ENCODE measurements around the gene PTPRK.

Gene PTPRK

DNA sequence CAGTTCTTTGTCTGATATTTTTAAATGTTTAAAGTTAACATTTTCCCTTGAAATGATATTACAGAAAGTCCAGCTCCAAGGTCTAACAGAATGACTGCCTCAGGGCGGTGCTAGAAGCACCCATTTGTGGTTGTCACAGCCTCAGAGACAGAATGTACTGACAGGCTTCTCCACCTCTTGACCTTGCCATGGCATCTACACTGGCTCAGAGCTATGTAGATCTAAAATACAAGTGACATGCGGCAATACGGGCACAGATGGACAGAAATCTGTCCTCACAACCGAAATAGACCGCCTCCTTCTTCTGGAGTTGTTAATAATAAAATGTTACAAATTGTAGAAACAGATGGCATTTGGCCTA is 452.3 kb downstream of the PTPRK start:
- no peak for DNase-seq (ENCODE audit: low read depth)

DNA sequence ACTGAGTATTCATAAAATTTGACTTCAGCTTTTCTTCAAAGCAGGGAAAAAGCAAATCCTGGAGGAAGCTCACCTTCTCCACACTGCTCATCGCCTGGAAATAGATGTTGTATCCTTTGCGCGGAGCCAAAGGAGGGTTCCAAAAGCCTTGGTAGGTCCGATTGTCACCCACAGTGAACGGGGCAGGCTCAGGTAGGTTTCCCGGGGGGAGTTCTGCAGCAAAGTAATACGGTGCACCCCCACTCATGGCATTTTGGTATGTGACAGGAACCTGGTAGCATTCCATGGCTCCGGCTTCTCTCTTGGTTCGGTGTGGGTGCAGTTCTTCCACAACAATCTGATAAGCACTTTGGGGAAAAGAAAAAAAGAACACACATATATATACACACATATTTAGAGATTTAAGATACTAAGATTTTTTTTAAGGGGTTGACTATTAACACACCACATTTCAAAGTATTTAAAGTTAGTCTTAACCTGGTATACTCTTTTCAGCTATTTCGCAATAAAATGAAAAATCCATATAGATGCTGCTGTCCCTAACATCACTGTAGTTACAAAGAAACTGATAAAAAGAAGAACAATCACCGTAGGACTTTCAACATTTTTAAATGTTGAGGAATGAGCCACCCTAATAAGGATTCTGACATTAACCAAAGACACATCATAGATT is 452.8 kb downstream of the PTPRK start:
- DNase-seq (ENCODE audit: low read depth), result no peak

DNA sequence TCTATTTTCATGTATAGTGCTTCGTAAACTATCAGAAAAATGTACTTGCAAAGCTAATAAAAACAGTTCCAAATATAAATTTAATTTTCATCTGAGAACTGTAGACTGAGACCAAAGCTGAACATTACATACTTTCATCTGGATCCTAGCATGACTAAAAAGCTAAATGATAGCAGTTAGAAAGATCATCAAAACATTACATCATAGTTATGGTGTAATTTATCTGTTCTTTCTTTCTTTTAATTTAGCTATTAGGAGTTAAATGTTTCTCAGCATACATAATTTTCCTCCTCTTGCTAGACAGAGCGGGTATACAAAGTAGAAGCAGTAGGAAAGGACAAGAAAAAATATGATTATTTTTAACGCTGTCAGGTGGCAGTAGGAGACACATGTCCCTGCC is 455.3 kb downstream of the PTPRK start:
- DNase-seq (ENCODE audit: low read depth), result no peak

DNA sequence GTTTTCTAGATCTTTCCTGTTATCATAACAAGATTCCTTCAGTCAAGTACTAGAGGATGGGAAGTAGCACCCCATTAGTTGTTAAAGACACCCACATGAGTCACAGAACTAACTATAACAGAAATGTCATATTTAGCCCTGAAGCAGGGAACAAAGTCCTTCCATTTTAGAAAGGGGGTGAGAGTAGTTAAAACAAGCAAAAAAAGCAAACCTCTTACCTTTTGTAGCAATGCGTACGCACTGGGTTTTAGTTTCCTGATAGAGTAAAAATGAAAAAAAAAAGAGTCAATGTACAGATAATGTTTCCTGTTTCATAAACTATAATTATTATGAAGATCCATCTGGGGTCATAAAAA is 455.9 kb downstream of the PTPRK start:
- no peak for DNase-seq (ENCODE audit: low read depth)

DNA sequence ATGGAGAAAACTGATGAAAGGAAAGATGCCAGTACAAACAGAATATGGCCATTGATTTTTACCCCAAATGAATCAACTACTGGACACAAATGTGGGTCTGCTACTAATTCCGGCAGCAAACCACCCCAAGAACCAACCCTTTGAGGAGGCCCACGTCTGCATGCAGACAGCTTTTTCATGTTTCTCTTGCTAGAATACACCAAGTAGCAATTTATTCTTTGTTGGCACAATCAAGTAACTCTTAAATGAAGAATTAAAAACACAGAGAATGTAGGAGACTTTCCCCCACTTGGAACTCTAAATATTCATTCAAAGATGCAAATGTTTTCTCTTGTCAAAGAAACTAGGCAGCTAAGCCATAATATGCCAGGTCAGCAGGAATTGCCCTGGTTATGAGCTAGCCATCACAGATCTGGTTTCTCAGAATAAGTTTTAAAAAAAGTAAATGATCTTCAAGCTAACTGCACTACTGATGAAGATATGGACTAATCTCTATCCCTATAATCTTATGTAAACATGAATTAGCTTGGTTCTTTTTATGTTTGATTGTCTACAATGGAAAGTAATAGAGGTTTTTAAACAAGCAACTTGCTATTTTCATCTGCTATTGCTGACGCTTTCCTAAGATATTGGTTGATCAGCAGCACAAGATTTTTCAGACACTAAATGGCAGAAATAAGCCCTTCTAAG is 456.4 kb downstream of the PTPRK start:
- no peak for DNase-seq (ENCODE audit: low read depth)

DNA sequence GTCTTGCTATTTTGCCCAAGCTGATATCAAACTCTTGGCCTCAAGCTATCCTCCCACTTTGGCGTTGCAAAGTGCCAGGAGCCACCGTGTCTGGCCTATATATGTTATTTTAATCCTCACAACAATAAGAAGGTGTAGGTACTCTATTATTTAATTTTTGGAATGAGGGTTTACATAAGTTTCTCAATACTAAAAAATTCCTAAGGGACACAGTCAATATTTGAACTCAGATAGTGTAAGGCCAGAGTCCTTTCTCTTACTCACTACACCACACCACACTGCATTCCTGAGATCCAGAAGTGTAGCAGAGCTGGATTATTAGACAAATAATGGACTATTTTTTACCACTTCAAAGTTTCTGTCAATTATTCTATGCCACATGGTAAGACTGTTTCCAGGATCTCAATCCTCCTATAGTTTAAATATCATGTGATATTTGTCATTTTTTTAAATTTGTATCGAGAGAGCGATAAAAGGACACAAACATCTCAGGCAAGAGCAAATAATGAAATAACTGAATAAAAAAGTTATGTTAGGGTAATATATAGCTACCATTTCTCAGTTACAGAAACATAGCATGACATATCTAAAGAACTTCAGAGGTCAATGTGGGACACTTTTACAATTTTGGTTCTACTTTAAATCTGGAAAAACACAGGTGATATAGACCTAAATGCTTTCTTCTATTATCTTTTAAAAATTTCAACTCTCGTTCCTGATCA is 457.4 kb downstream of the PTPRK start:
- DNase-seq (ENCODE audit: low read depth), result no peak

DNA sequence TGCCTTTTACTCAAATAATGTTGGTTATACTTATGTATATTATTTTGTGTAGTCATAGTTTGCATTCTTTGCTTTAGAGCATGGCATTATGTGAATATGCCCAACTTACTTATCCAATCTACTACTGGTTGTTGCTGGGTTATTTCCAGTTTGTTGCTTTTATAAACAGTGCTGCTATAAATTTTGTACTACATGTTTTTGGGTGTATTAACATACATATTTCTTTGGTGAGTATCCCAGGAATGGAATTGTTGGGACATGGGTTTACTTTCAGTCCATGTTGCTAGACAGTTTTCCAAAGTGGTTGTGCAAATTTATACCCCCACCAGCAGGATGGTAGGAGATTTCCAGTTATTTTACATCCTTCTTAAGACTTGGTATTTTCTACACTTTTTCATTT is 462.5 kb downstream of the PTPRK start:
- DNase-seq (ENCODE audit: low read depth), result no peak

DNA sequence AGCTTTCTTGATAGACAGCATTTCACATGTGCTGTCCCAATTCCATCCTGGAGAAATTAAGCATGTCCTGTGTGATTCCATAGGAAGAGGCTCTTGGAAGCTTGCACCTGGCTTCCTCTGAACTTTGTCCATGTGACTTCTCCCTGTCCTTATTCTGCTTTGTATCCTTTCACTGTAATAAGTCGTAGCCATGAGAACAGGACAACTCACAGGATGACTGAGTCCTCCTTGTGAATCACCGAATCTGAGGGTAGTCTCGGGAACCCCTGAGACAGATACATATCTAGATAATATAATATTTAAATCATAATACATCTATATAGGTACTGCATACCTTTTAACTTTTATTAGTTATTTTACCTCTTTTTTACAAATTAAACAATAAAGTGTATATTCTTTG is 462.9 kb downstream of the PTPRK start:
- no peak for DNase-seq (ENCODE audit: low read depth)

DNA sequence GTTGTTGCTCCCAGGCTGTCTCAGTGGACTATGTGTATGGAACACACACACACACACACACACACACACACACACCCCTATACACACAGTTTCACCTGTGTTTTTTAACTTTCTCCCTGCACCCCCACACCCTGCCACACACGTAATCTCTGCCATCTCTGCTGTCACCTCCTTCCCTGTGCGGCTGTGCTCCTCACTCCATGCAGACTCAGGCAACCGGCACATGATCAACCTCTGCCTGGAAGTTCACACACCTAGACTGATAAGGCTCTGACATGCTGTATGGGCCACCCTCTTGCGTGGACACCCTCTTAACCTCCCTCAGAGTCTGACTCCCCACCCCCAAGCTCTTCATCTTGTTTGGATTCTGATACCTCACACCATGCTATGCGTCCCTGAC is 467.3 kb downstream of the PTPRK start:
- no peak for DNase-seq (ENCODE audit: low read depth)

DNA sequence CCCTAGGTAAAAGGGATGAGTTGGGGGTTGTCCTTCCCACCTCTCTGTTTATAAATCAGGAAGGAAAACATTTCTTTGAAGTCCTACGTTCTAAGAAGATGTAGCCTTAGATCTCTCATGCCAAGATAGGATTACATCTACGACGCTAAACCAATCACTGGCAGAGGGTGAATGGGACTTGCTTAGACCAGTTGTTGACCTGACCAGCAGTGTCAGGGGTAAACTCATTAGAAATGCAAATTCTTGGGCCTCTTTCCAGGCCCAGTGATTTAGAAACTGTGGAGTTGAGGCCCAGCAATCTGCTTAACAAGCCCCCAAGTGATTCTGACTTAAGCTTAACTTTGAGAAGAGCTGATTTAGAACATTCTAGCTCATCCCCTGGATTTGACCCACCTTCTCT is 472.4 kb downstream of the PTPRK start:
- DNase-seq (ENCODE audit: low read depth), result no peak

DNA sequence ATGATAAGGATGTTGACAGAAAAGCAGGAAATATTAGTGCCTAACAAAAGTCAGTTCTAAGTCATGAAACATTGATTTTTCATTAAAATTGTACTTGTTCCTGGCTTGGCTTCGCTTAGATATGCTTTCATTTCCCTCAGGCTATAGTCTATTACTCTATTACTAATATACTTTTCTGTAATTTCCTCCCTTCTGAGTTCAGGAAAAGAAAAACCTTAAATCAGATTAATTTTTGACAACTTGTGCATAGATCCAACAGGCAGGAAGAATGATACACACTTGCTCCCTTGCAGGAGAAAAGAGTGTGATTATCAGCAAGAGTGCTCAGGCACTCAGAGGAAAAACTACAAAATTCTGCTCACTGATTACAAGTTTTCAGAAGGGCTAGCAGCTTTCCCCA is 474.4 kb downstream of the PTPRK start:
- DNase-seq (ENCODE audit: low read depth), result no peak

DNA sequence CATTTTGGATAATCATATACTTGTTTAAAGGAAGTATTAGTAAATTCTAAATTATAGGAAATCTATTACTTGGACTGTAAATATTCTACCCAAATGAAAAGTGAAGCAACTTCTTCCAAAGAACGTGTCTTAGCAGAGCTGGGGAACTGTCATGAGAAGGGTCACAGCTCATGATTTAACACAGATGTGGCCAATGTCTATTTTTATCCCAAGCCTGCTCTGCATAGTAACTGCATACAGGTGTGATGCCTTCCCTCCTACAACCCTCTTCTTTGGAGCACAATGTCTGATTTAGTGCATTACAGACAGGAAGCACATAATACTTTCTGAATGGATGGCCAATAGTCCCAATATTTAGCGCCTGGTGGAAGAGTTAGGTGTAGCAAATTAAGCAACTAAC is 480.9 kb downstream of the PTPRK start:
- no peak for DNase-seq (ENCODE audit: low read depth)

DNA sequence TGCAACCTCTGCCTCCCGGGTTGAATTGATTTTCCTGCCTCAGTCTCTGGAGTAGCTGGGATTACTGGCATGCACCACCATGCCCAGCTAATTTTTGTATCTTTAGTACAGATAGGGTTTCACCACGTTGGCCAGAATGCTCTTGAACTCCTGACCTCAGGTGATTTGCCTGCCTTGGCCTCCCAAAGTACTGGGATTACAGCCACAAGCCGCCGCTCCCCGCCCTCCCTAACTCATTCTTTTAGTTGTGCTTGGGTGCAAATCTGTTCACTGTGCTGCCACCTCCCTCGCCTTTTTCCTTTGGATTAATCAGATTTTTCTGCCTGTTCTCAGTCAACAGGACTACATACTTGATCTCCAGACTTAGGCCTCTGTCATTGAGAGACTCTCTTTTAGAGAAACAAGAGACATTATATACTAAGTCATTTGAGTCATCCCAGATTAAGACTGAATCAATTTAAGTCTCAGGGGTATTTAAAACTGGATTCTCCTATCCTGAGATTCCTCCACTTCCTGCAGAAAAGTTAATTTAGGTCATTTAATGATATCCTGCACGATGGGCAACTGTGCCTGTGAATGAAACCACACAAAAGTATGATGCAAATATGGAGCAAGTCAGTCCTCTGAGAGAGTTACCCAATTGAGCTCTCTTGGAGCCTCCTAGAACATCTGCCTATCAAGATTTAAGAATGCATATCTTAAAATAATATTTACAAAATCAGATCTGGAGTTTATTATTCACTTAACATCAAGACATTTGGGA is 483.4 kb downstream of the PTPRK start:
- no peak for DNase-seq (ENCODE audit: low read depth)

DNA sequence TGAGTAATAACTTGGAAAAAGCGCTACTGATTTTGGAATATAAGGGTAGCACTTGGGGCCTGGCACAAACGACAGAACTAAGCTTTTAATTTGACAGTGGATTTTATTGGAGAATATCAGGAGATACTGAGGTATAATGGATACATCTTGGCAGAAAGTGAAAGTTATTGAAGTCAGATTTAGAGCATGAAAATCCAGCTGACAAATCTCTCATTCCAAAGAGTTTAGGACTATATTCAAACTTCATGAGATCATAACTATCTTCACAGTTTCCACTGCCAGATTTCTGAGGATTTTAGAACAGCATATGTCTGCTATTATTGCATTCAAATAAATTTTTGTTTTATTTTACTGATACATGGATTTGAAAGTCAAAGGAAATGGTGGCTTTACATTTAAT is 487.2 kb downstream of the PTPRK start:
- no peak for DNase-seq (ENCODE audit: low read depth)

DNA sequence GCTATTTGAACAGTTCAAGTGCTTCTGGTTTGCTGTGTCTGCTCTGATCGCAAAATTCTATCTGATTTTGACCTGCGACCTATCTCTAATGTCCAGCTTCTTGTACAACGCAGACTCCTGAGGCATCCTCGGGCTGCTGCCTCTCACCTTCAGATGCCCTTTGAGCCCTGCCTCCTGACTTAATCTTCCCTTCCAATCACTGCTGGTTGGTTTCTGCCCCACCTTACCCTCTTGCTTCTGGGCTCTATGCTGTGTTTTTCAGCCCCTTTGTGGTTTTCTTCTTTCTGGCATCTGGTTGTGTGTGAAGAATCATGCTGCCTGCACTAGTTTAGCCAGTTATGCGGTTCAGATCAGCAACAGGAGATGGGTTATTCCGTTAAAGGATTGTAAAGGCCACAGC is 488.4 kb downstream of the PTPRK start:
- no peak for DNase-seq (ENCODE audit: low read depth)

DNA sequence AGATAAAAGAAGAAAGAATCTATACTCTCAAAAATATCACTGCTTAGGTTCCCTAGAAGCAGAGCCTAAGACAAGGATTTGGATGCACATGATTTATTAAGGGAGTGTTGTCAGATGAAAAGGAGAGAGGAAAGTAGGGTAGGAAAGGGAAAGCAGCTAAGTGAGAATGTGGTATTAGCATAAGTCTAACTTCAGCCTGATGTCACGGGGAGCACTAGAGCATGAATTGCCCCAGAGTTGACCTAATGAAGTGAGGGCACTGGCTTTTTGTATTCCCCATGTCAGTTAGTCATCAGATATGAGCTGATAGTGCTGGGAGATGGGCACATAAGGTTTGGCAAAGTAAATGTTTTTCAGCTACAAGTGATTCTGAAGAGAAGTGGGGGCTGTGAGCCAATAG is 490.6 kb downstream of the PTPRK start:
- no peak for DNase-seq (ENCODE audit: low read depth)

DNA sequence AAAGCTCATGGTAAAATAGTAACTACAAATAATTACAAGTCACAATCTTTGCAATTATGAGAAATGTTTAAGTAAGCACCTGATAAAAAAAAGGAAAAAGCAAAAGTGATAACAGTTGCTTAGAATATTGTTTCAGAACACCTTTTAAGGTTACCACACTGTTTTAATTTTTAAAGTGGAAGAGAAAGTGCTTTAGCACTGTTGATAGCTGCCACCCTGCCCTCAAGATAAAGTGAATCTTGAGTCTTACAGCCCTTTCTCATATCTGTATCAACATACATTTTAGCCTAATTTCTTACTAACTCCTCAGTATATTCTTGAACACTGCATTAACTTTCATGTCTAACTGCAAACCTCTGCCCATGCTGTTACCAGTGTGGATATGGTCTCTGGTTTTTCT is 492.2 kb downstream of the PTPRK start:
- no peak for DNase-seq (ENCODE audit: low read depth)

DNA sequence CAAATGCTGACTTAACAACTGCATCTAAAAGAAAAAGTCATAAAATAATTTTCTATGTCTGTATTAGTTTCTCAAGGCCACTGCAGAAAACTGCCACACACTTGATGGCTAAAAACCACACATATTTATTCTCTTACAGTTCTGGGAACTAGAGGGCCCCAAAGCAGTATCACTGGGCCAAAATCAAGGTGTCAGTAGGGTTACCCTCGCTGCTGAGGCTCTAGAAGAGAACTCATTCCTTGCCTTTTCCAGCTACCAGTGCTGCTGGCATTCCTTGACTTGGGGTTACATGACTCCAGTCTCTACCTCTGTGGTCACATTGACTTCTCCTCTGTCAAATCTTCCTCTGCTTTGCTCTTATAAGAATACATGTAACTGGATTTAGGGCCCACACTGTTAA is 494.9 kb downstream of the PTPRK start:
- DNase-seq (ENCODE audit: low read depth), result no peak

DNA sequence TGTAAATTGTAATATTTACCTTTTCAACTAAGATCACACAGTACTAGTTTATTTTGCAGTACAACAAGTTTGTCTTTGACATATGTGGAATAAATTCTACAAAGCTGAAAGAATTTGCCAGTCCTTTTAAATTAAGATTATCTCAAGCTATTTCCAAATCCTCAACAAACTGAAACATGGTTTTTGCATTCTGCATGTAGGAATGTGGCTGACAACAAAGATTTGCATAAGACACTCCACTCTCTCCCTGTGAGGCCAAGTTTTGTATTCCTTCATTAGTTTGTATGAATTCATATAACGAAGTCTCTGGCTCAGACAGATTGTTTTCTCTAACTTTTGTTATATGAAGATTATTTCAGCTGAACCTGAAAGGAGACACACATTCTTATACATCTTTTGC is 495.4 kb downstream of the PTPRK start:
- no peak for DNase-seq (ENCODE audit: low read depth)

DNA sequence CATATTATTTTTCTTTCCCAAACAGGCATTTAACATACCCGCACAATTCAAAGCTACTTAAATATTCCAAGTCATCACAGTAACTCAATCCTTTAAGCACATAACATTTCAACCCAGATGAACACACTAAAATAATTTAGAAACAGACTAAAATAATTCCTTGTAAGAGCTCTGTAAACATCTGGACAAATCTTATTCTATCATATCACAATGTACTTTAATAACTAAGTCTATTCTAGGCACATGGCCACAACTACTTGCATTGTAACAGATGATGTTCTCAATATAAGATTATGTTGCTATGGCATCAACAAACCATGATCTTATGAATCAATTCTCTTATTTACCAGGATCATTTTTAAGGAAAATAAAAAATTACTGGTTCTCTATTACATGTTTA is 496.4 kb downstream of the PTPRK start:
- DNase-seq (ENCODE audit: low read depth), result no peak

DNA sequence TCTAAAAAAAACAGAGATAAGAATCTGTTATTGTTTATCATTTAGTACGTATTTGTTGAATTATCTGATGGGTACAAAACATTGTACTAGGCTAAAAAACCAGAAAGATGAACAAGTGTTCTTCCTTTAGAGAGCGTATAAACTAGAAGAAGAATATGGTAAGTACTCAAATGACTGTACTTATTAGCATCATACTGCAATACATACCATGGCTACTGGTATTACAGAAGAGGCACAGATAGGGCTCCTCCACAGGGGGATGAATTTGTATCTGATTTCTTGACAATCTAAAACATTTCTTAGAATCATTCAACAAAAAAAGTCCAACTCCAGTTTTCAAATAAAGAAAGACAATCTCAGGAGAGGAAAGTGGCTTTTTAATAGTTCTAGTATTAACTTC is 501.6 kb downstream of the PTPRK start:
- no peak for DNase-seq (ENCODE audit: low read depth)

DNA sequence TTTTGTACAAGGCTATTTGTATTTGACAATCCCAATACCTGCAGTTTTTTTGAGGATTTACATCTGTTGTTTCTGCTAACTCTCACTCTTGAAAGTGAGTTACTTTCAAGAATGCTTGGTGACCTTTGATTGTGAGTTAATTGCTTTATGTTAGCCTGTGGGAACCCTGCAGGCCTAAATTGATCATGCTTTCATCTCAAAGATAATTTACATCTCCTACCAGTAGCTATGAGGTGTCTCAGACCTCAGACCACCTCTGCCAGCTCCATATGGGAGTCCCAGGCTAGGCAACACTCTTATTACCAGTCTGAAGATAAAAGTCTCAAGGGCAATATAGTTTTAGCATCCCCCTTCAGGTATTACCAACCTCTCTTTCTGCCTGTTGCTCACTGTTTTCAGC is 503.1 kb downstream of the PTPRK start:
- no peak for DNase-seq (ENCODE audit: low read depth)

DNA sequence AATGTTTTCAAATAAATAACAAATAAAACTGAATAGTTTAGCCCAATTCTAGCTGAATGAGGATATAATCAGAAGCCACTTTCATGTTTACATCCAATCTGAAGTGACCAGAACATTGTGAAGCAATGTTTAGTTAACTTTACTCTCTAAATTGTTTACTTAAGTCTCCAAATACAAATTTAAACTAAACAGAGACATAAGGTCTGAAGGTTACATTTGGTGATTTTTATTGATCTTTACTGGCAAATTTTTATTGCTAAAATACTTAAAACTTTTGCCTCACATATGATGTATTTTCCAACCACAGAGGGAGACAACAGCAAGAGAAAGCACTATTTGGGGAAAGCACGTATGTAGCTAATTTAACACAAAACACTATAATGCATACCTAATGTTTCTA is 512.7 kb downstream of the PTPRK start:
- no peak for DNase-seq (ENCODE audit: low read depth)

Measured in fibroblast of the conjunctiva (primary cell).